ENCODE results near the gene PI4KA.
A peak's percentile ranks its signal among the peaks of the same experiment; 100 is the strongest.
"Not testable (repeated sequence)": the region's sequence is repeated elsewhere in the genome, so short reads cannot be mapped to it uniquely, and the experiment has no call there.

PI4KA gene

GRCh38 chr22:20825624-20826023, 33.0 kb downstream of the PI4KA start:
- Mint-ChIP-seq H3K27me3 (ENCODE audit: low read depth) (no peaks in the 10 kb centered on the region), H3K27ac (no peak overlapping the region), H3K4me1 (ENCODE audit: low read depth) (no peaks in the 10 kb centered on the region), H3K4me3 (no peak overlapping the region), H3K9me3 (no peaks in the 10 kb centered on the region), H3K36me3 (ENCODE audit: low read depth) (peaks cover 32% of the 10 kb centered on the region)
- no peak for DNase-seq (ENCODE audit: low spot score)

GRCh38 chr22:20825216-20825615, 33.4 kb downstream of the PI4KA start:
- H3K4me1 Mint-ChIP-seq (ENCODE audit: low read depth); H3K9me3 Mint-ChIP-seq; H3K27ac Mint-ChIP-seq; H3K27me3 Mint-ChIP-seq (ENCODE audit: low read depth); H3K4me3 Mint-ChIP-seq; DNase-seq (ENCODE audit: low spot score): not testable (repeated sequence)
- H3K36me3 Mint-ChIP-seq (ENCODE audit: low read depth), result peaks cover 28% of the 10 kb centered on the region

GRCh38 chr22:20823264-20823663, 35.3 kb downstream of the PI4KA start:
- Mint-ChIP-seq H3K36me3 (ENCODE audit: low read depth) (peaks cover 23% of the 10 kb centered on the region), H3K27me3 (ENCODE audit: low read depth) (no peaks in the 10 kb centered on the region)

GRCh38 chr22:20822240-20822639, 36.4 kb downstream of the PI4KA start:
- H3K36me3 Mint-ChIP-seq (ENCODE audit: low read depth), result peaks cover 22% of the 10 kb centered on the region
- H3K27me3 Mint-ChIP-seq (ENCODE audit: low read depth), result no peaks in the 10 kb centered on the region
- H3K27ac Mint-ChIP-seq, result no peak overlapping the region
- H3K4me3 Mint-ChIP-seq, result no peak overlapping the region
- no peaks in the 10 kb centered on the region for H3K4me1 Mint-ChIP-seq (ENCODE audit: low read depth)
- H3K9me3 Mint-ChIP-seq, result no peaks in the 10 kb centered on the region
- DNase-seq (ENCODE audit: low spot score), result no peak

More at GRCh38 chr22:20823264-20823663, 35.3 kb downstream of the PI4KA start:
- H3K9me3 Mint-ChIP-seq, result no peaks in the 10 kb centered on the region
- DNase-seq (ENCODE audit: low spot score), result no peak
- H3K27ac Mint-ChIP-seq, result no peak overlapping the region
- H3K4me1 Mint-ChIP-seq (ENCODE audit: low read depth), result no peaks in the 10 kb centered on the region
- H3K4me3 Mint-ChIP-seq, result no peak overlapping the region

- not testable (repeated sequence) for H3K27ac Mint-ChIP-seq; DNase-seq (ENCODE audit: low spot score); H3K4me1 Mint-ChIP-seq (ENCODE audit: low read depth); H3K27me3 Mint-ChIP-seq (ENCODE audit: low read depth); H3K4me3 Mint-ChIP-seq; H3K9me3 Mint-ChIP-seq
- peaks cover 26% of the 10 kb centered on the region for H3K36me3 Mint-ChIP-seq (ENCODE audit: low read depth)
Observed at GRCh38 chr22:20821717-20822239, 36.8 kb downstream of the PI4KA start.

- no peaks in the 10 kb centered on the region for H3K4me1 Mint-ChIP-seq (ENCODE audit: low read depth)
- DNase-seq (ENCODE audit: low spot score), result no peak
- no peak overlapping the region for H3K27ac Mint-ChIP-seq
- no peaks in the 10 kb centered on the region for H3K27me3 Mint-ChIP-seq (ENCODE audit: low read depth)
- no peaks in the 10 kb centered on the region for H3K9me3 Mint-ChIP-seq
- peaks cover 28% of the 10 kb centered on the region for H3K36me3 Mint-ChIP-seq (ENCODE audit: low read depth)
- no peak overlapping the region for H3K4me3 Mint-ChIP-seq
Observed at GRCh38 chr22:20819471-20819870, 39.1 kb downstream of the PI4KA start.

GRCh38 chr22:20818471-20818870, 40.1 kb downstream of the PI4KA start:
- Mint-ChIP-seq H3K4me1 (ENCODE audit: low read depth) (peaks cover 1% of the 10 kb centered on the region), H3K36me3 (ENCODE audit: low read depth) (peaks cover 30% of the 10 kb centered on the region), H3K9me3 (no peaks in the 10 kb centered on the region), H3K27me3 (ENCODE audit: low read depth) (no peaks in the 10 kb centered on the region), H3K4me3 (no peak overlapping the region), H3K27ac (no peak overlapping the region)
- DNase-seq (ENCODE audit: low spot score), result no peak

- Mint-ChIP-seq H3K4me3 (no peak overlapping the region), H3K4me1 (ENCODE audit: low read depth) (peaks cover 1% of the 10 kb centered on the region), H3K27ac (no peak overlapping the region), H3K27me3 (ENCODE audit: low read depth) (no peaks in the 10 kb centered on the region), H3K9me3 (no peaks in the 10 kb centered on the region), H3K36me3 (ENCODE audit: low read depth) (peaks cover 41% of the 10 kb centered on the region)
- no peak for DNase-seq (ENCODE audit: low spot score)
Observed at GRCh38 chr22:20816559-20816958, 42.1 kb downstream of the PI4KA start.

- no peak for DNase-seq (ENCODE audit: low spot score)
- no peak overlapping the region for H3K4me3 Mint-ChIP-seq
- no peak overlapping the region for H3K27ac Mint-ChIP-seq
- H3K27me3 Mint-ChIP-seq (ENCODE audit: low read depth), result no peaks in the 10 kb centered on the region
- peaks cover 10% of the 10 kb centered on the region for H3K4me1 Mint-ChIP-seq (ENCODE audit: low read depth)
- no peaks in the 10 kb centered on the region for H3K9me3 Mint-ChIP-seq
- peaks cover 51% of the 10 kb centered on the region for H3K36me3 Mint-ChIP-seq (ENCODE audit: low read depth)
Observed at GRCh38 chr22:20815477-20816050, 43.0 kb downstream of the PI4KA start.

- no peak overlapping the region for H3K27ac Mint-ChIP-seq
- no peaks in the 10 kb centered on the region for H3K9me3 Mint-ChIP-seq
- no peak overlapping the region for H3K4me3 Mint-ChIP-seq
- no peak for DNase-seq (ENCODE audit: low spot score)
- H3K4me1 Mint-ChIP-seq (ENCODE audit: low read depth), result peaks cover 14% of the 10 kb centered on the region
- H3K36me3 Mint-ChIP-seq (ENCODE audit: low read depth), result peaks cover 58% of the 10 kb centered on the region
- no peaks in the 10 kb centered on the region for H3K27me3 Mint-ChIP-seq (ENCODE audit: low read depth)
Observed at GRCh38 chr22:20814221-20814808, 44.3 kb downstream of the PI4KA start.

- Mint-ChIP-seq H3K36me3 (ENCODE audit: low read depth) (peaks cover 51% of the 10 kb centered on the region), H3K27ac (no peak overlapping the region)
Observed at GRCh38 chr22:20813056-20813455, 45.6 kb downstream of the PI4KA start.

GRCh38 chr22:20811971-20812660, 46.5 kb downstream of the PI4KA start:
- Mint-ChIP-seq H3K4me3 (no peak overlapping the region), H3K4me1 (ENCODE audit: low read depth) (peaks cover 14% of the 10 kb centered on the region), H3K9me3 (no peaks in the 10 kb centered on the region), H3K27ac (no peak overlapping the region), H3K36me3 (ENCODE audit: low read depth) (peaks cover 56% of the 10 kb centered on the region), H3K27me3 (ENCODE audit: low read depth) (no peaks in the 10 kb centered on the region)
- no peak for DNase-seq (ENCODE audit: low spot score)

More at GRCh38 chr22:20813056-20813455, 45.6 kb downstream of the PI4KA start:
- Mint-ChIP-seq H3K4me1 (ENCODE audit: low read depth) (peaks cover 14% of the 10 kb centered on the region), H3K9me3 (no peaks in the 10 kb centered on the region), H3K27me3 (ENCODE audit: low read depth) (no peaks in the 10 kb centered on the region), H3K4me3 (no peak overlapping the region)
- no peak for DNase-seq (ENCODE audit: low spot score)

- peak overlapping the region; percentile 24 for H3K27ac Mint-ChIP-seq
- peaks cover 14% of the 10 kb centered on the region for H3K4me1 Mint-ChIP-seq (ENCODE audit: low read depth)
- no peak overlapping the region for H3K4me3 Mint-ChIP-seq
- no peak for DNase-seq (ENCODE audit: low spot score)
- peaks cover 52% of the 10 kb centered on the region for H3K36me3 Mint-ChIP-seq (ENCODE audit: low read depth)
- H3K9me3 Mint-ChIP-seq, result no peaks in the 10 kb centered on the region
- no peaks in the 10 kb centered on the region for H3K27me3 Mint-ChIP-seq (ENCODE audit: low read depth)
Observed at GRCh38 chr22:20811171-20811570, 47.4 kb downstream of the PI4KA start.

- Mint-ChIP-seq H3K36me3 (ENCODE audit: low read depth) (peaks cover 56% of the 10 kb centered on the region), H3K4me3 (no peak overlapping the region), H3K9me3 (no peaks in the 10 kb centered on the region), H3K27me3 (ENCODE audit: low read depth) (no peaks in the 10 kb centered on the region), H3K4me1 (ENCODE audit: low read depth) (peaks cover 14% of the 10 kb centered on the region), H3K27ac (no peak overlapping the region)
- no peak for DNase-seq (ENCODE audit: low spot score)
Observed at GRCh38 chr22:20810645-20811044, 48.0 kb downstream of the PI4KA start.
